Tibial artery (tissue), 4 donors: Measurements from ENCODE around the gene C10orf105.

Experiments
- DNase-seq, 2 donors: peaks; one replicate each; pipeline ENCODE4 v3.0.0-alpha.2; 2019
- H3K27ac ChIP-seq, 2 donors: fragments of 200-600 bp; sonication (generic) in 1 of 2; 1 replicate in 1 of 2; 2 replicates in 1 of 2; pipeline ENCODE4 v1.5.1; 2018 to 2019; ENCODE audit warnings: mild to moderate bottlenecking in 1 of 2
- H3K27me3 ChIP-seq, 2 donors: fragments of 200-600 bp; sonication (generic) in 1 of 2; one replicate each; pipeline versions ENCODE4 v1.5.1 to v1.6.0; 2016 to 2019
- H3K36me3 ChIP-seq, 3 donors: fragments of 200-600 bp; sonication (generic) in 2 of 3; one replicate each; pipeline ENCODE4 v1.5.1; 2016 to 2019; ENCODE audit warnings: mild to moderate bottlenecking in 2 of 3
- H3K4me1 ChIP-seq, 4 donors: fragments of 200-600 bp; sonication (generic) in 2 of 4; 1 replicate in 3 of 4; 2 replicates in 1 of 4; pipeline ENCODE4 v1.5.1; 2016 to 2019
- H3K4me3 ChIP-seq, 2 donors: fragments of 200-600 bp; sonication (generic) in 1 of 2; 1 replicate in 1 of 2; 2 replicates in 1 of 2; pipeline ENCODE4 v1.5.1; 2018 to 2019; ENCODE audit warnings: mild to moderate bottlenecking in 2 of 2
- H3K9me3 ChIP-seq, 3 donors: fragments of 200-600 bp; sonication (generic) in 1 of 3; one replicate each; pipeline ENCODE4 v1.5.1; 2016 to 2019
- intact Hi-C: fragments of 100-400 bp; cut with DNase I; formaldehyde crosslinking; loops from one replicate; pipeline ENCODE4 v1.15.0; 2023; ENCODE audit warnings: low total_unique reads
- TF ChIP-seq, protein P1 (sequence below), 2 experiments: fragments of 200-600 bp in 1 of 2; fragments of 450-650 bp in 1 of 2; IDR thresholded peaks; one replicate each; pipeline ENCODE4 v1.5.1; 2017 to 2019; ENCODE audit warnings: antibody characterized with exemption in 2 of 2, mild to moderate bottlenecking in 1 of 2, moderate library complexity in 1 of 2

C10orf105 gene

DNA sequence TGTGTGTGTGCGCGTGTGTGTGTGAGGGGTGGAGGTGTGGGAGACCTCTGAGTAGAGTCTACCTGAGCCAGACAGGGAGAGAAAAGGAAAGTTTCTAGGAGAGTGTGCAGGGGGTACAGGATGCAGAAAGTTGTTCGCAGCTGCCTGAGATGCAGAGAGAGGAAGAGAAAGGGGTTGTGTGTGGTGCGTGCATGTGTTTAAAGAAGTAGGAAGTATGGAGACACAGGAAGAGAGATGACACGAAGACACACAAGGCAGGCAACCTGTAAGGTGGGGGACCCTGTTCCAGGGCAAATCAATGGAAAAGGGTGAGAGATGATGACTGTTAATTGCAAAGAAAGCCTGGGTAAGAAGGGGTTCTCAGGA is 52.2 kb downstream of the C10orf105 start:
- no peak for DNase-seq

DNA sequence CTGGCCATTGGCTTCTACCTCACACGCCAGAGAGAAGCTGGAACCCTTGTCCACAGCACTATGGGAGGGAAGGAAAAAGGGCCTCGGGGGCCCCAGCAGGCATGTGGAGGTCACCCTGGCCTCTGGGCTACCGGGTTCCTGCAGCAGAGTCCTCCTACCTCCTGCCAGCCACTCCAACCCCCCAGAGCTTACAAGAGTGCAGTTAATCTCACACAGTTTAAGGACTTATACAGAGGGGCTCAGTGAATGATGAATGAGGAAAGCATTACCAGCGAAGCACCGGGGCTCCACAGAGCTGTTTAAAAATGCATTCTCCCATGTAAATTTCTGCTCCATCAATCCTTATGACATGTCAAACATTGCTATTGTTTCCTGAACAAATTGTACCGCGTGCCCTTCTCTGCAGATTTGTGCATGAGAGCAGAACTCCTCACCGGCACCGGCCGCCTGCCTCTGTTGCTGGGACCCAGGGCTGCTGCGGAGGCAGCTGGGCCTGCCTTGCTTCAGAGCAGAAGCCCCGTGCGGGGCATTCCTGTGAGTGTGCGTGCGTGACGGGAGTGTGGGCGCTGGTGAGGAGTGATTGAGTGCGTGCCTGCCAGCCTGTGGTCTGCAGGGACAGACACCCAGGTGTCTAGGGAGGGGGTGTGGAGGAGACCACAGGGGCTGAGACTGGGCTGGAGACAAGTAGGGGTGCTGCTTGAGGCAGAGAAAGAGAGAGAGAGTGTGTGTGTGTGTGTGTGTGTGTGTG is 52.8 kb downstream of the C10orf105 start:
- Histone ChIP-seq H3K36me3 (no peaks in the 10 kb centered on the region), H3K27me3 (peaks cover 0 to 19% of the 10 kb centered on the region in 2 donors), H3K4me1 (no peaks in the 10 kb centered on the region), H3K9me3 (no peaks in the 10 kb centered on the region), H3K27ac (no peak overlapping the region), H3K4me3 (no peak overlapping the region)
- intact Hi-C loops, result no loop called here
- TF ChIP-seq, protein P1, sequence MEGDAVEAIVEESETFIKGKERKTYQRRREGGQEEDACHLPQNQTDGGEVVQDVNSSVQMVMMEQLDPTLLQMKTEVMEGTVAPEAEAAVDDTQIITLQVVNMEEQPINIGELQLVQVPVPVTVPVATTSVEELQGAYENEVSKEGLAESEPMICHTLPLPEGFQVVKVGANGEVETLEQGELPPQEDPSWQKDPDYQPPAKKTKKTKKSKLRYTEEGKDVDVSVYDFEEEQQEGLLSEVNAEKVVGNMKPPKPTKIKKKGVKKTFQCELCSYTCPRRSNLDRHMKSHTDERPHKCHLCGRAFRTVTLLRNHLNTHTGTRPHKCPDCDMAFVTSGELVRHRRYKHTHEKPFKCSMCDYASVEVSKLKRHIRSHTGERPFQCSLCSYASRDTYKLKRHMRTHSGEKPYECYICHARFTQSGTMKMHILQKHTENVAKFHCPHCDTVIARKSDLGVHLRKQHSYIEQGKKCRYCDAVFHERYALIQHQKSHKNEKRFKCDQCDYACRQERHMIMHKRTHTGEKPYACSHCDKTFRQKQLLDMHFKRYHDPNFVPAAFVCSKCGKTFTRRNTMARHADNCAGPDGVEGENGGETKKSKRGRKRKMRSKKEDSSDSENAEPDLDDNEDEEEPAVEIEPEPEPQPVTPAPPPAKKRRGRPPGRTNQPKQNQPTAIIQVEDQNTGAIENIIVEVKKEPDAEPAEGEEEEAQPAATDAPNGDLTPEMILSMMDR (IDR thresholded peaks at IDR 0.05), result no peak
- no peak for DNase-seq

More for the DNA sequence above, 52.2 kb downstream of the C10orf105 start:
- intact Hi-C loops, result no loop called here
- Histone ChIP-seq H3K4me3 (no peak overlapping the region), H3K27ac (no peak overlapping the region), H3K27me3 (peaks cover 0 to 16% of the 10 kb centered on the region in 2 donors), H3K4me1 (no peaks in the 10 kb centered on the region), H3K9me3 (no peaks in the 10 kb centered on the region), H3K36me3 (no peaks in the 10 kb centered on the region)
- TF ChIP-seq, protein P1 (IDR thresholded peaks at IDR 0.05), result no peak

DNA sequence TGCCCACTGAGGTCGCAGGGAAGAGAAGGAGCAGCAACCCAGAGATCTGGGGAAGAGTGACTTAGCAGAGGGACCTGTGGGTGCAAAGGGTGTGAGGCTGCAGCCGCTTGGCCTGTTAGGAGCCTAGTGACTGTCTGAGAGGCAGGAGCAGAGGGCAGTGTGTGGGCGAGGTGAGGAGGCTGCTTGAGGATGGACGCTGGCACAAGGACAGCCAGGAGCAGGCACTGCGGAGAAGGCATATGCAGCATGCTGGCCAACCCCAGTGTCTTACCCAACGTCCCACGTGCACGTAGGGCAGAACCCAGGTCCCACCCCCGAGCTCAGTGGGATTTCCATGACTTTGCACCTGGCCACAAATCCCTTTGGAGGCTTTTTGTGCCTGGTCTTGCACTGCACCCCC is 54.1 kb downstream of the C10orf105 start:
- no peaks in the 10 kb centered on the region for H3K9me3 ChIP-seq

DNA sequence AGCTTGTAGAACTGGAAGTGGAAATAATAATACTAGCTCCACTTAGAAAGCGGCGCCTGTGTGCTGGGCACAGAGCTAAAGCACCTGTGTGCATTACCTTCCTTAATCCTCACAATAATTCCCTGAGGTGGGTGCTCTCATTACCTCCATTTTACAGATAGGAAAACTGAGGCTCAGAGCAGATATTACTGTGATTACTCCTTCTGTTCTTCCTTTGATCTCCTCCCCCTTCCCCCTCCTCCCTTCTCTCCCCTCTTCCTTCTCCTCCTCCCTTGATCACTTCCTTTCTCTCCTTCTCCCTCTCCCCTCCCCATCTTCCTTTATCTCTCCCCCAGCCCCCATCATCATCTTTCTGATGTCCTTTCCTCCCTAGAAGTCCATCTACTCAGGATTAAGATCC is 55.0 kb downstream of the C10orf105 start:
- Histone ChIP-seq H3K27ac (no peak overlapping the region), H3K9me3 (no peaks in the 10 kb centered on the region), H3K27me3 (peaks cover 0 to 21% of the 10 kb centered on the region in 2 donors), H3K36me3 (no peaks in the 10 kb centered on the region), H3K4me3 (no peak overlapping the region), H3K4me1 (no peaks in the 10 kb centered on the region)
- intact Hi-C loops, result no loop called here
- TF ChIP-seq, protein P1 (IDR thresholded peaks at IDR 0.05), result no peak
- no peak for DNase-seq

More for the DNA sequence above, 54.1 kb downstream of the C10orf105 start:
- H3K4me1 ChIP-seq, result no peaks in the 10 kb centered on the region
- DNase-seq, result no peak
- H3K4me3 ChIP-seq, result no peak overlapping the region
- intact Hi-C loops, result no loop called here
- no peak overlapping the region for H3K27ac ChIP-seq
- peaks cover 0 to 21% of the 10 kb centered on the region in 2 donors for H3K27me3 ChIP-seq
- H3K36me3 ChIP-seq, result no peaks in the 10 kb centered on the region
- TF ChIP-seq, protein P1 (IDR thresholded peaks at IDR 0.05), result no peak

DNA sequence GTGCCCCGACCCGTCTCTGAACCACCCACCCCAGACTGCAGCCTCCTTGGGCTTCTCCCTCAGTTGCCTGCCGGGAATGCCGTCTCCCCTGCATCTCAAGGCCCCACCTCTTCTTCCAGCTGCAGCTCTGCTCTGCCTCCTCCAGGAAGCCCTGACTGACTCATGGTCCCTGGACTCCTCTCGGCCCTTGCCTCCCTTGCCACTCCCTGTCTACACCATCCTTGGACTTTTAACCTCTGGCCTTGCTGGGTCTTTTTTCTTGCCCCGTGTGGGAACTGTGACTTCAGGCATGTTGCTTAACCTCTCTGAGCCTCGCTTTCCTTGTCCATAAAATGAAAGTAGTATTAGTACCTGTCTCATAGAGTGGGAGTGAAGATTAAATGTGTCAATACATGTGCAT is 56.3 kb downstream of the C10orf105 start:
- no peaks in the 10 kb centered on the region for H3K36me3 ChIP-seq
- no peak for DNase-seq

More for the DNA sequence above, 56.3 kb downstream of the C10orf105 start:
- Histone ChIP-seq H3K4me3 (no peak overlapping the region), H3K27me3 (peaks cover 0 to 21% of the 10 kb centered on the region in 2 donors), H3K9me3 (no peaks in the 10 kb centered on the region), H3K4me1 (no peaks in the 10 kb centered on the region), H3K27ac (no peak overlapping the region)
- TF ChIP-seq, protein P1 (IDR thresholded peaks at IDR 0.05), result no peak
- intact Hi-C loops, result no loop called here
